ENCODE measurements around the gene ATXN10. TPM values are rescaled to one million over a fixed set of nuclear protein-coding genes. Genes with fewer than 3 reads are reported as not detected.

ATXN10 gene
- polyA plus RNA-seq, 3 donors: 60.1 to 106 (median 92.4) TPM

GRCh38 chr22:45877651-45878050, 206.0 kb downstream of the ATXN10 start:
- Histone ChIP-seq H3K27ac (ENCODE audit: low read depth in 1 of 2, low read length in 2 of 2) (no peak overlapping the region), H2AFZ (ENCODE audit: insufficient read depth, low read depth, low read length, poor library complexity, severe bottlenecking) (no peak overlapping the region), H3K36me3 (replicated peaks in 1 of 2; ENCODE audit: control insufficient read depth in 1 of 2, insufficient read depth in 2 of 2, low read length in 2 of 2) (no peaks in the 10 kb centered on the region), H3K27me3 (ENCODE audit: control insufficient read depth in 2 of 2, insufficient read depth in 2 of 2, low read length in 2 of 2) (peaks cover 11 to 72% of the 10 kb centered on the region in 2 donors), H3K4me3 (replicated peaks in 1 of 3; ENCODE audit: low read depth in 2 of 3, low read length in 3 of 3) (no peak overlapping the region), H3K79me2 (ENCODE audit: insufficient read depth, low read length) (no peaks in the 10 kb centered on the region), H4K20me1 (ENCODE audit: insufficient read depth, low read length) (no peaks in the 10 kb centered on the region), H3K9ac (ENCODE audit: insufficient read depth, low read length, poor library complexity, severe bottlenecking) (no peak overlapping the region), H3K4me2 (replicated peaks; ENCODE audit: extremely low read depth, low read length, poor library complexity, severe bottlenecking) (no peak overlapping the region), H3K4me1 (ENCODE audit: control insufficient read depth in 1 of 2, insufficient read depth in 2 of 2, low read length in 2 of 2) (no peaks in the 10 kb centered on the region), H3K9me3 (replicated peaks in 1 of 2; ENCODE audit: control insufficient read depth in 1 of 2, insufficient read depth in 1 of 2, low read length in 2 of 2) (peaks cover 0 to 13% of the 10 kb centered on the region in 2 donors)
- Mint-ChIP-seq H3K4me3 (peak overlapping the region in 1 of 2 donors; percentile 83), H3K9me3 (peaks cover 4 to 18% (median 8%) of the 10 kb centered on the region in 7 donors), H3K27me3 (ENCODE audit: low read depth in 3 of 3) (peaks cover 61 to 84% (median 79%) of the 10 kb centered on the region in 3 donors), H3K27ac (no peak overlapping the region), H3K4me1 (no peaks in the 10 kb centered on the region), H3K36me3 (no peaks in the 10 kb centered on the region)
- intact Hi-C loops (cut with micrococcal nuclease): loop anchor here in 1 of 2 donors (10.0 kb wide), 1 partner anchor 303 kb away; no protein-coding TSS in a partner anchor
- TF ChIP-seq CTCF (IDR thresholded peaks at IDR 0.05): no peak
- DNase-seq: no peak
- 59% methylated on average over 13 of the region's 18 CpGs for WGBS (ENCODE audit: insufficient coverage)

GRCh38 chr22:45878051-45878781, 206.6 kb downstream of the ATXN10 start:
- Histone ChIP-seq H3K36me3 (replicated peaks in 1 of 2; ENCODE audit: control insufficient read depth in 1 of 2, insufficient read depth in 2 of 2, low read length in 2 of 2) (no peaks in the 10 kb centered on the region), H3K4me1 (ENCODE audit: control insufficient read depth in 1 of 2, insufficient read depth in 2 of 2, low read length in 2 of 2) (no peaks in the 10 kb centered on the region), H4K20me1 (ENCODE audit: insufficient read depth, low read length) (no peaks in the 10 kb centered on the region), H3K9ac (ENCODE audit: insufficient read depth, low read length, poor library complexity, severe bottlenecking) (no peak overlapping the region), H3K4me3 (replicated peaks in 1 of 3; ENCODE audit: low read depth in 2 of 3, low read length in 3 of 3) (no peak overlapping the region), H3K4me2 (replicated peaks; ENCODE audit: extremely low read depth, low read length, poor library complexity, severe bottlenecking) (no peak overlapping the region), H3K27me3 (ENCODE audit: control insufficient read depth in 2 of 2, insufficient read depth in 2 of 2, low read length in 2 of 2) (peaks cover 11 to 73% of the 10 kb centered on the region in 2 donors), H3K27ac (ENCODE audit: low read depth in 1 of 2, low read length in 2 of 2) (no peak overlapping the region), H3K79me2 (ENCODE audit: insufficient read depth, low read length) (no peaks in the 10 kb centered on the region), H2AFZ (ENCODE audit: insufficient read depth, low read depth, low read length, poor library complexity, severe bottlenecking) (no peak overlapping the region), H3K9me3 (replicated peaks in 1 of 2; ENCODE audit: control insufficient read depth in 1 of 2, insufficient read depth in 1 of 2, low read length in 2 of 2) (peaks cover 0 to 8% of the 10 kb centered on the region in 2 donors)
- 16% methylated on average over 22 of the region's 25 CpGs for WGBS (ENCODE audit: insufficient coverage)
- intact Hi-C loops (cut with micrococcal nuclease): loop anchor here in 1 of 2 donors (10.0 kb wide), 1 partner anchor 303 kb away; no protein-coding TSS in a partner anchor
- Mint-ChIP-seq H3K9me3 (peaks cover 0 to 13% (median 5%) of the 10 kb centered on the region in 7 donors), H3K36me3 (no peaks in the 10 kb centered on the region), H3K27ac (no peak overlapping the region), H3K27me3 (ENCODE audit: low read depth in 3 of 3) (peaks cover 59 to 85% (median 77%) of the 10 kb centered on the region in 3 donors), H3K4me1 (no peaks in the 10 kb centered on the region), H3K4me3 (peak overlapping the region in 1 of 2 donors; percentile 83)
- no peak for DNase-seq
- no peak for TF ChIP-seq CTCF (IDR thresholded peaks at IDR 0.05)

Measured in CD14-positive monocyte (primary cell).